SU-DHL-6 (cell line): Measurements from ENCODE around the gene DCLK3.

Experiments
- H2AFZ ChIP-seq: fragments of 200-600 bp; sonication (generic); 2 replicates; pipeline ENCODE4 v1.6.1; 2014; ENCODE audit warnings: low read depth, mild to moderate bottlenecking, moderate library complexity, mixed read lengths, antibody characterized with exemption, low read length; ENCODE audit not compliant: severe bottlenecking
- H3F3A ChIP-seq: fragments of 200-600 bp; shearing (Covaris generic); 2 replicates; pipeline ENCODE4 v1.6.0; 2016; ENCODE audit warnings: antibody characterized with exemption, mild to moderate bottlenecking; ENCODE audit not compliant: insufficient read depth
- H3K27ac ChIP-seq: fragments of 200-600 bp; sonication (generic); 2 replicates; pipeline ENCODE4 v1.5.1; 2016; ENCODE audit warnings: low read depth, mild to moderate bottlenecking, low read length, moderate library complexity, mixed read lengths
- H3K27me3 ChIP-seq: fragments of 200-600 bp; sonication (generic), shearing (Covaris generic); 2 replicates; pipeline ENCODE4 v1.6.0; 2014; ENCODE audit warnings: mild to moderate bottlenecking, low read length
- H3K36me3 ChIP-seq: fragments of 200-600 bp; sonication (generic); 2 replicates; pipeline ENCODE4 v1.6.1; 2014; ENCODE audit warnings: mild to moderate bottlenecking, low read length, mixed read lengths
- H3K4me2 ChIP-seq: fragments of 300-600, 200-600 bp; shearing (Covaris generic), sonication (generic); 2 replicates; pipeline ENCODE4 v1.6.0; 2014; ENCODE audit warnings: low read length, low read depth, mild to moderate bottlenecking; ENCODE audit not compliant: poor library complexity, severe bottlenecking
- H3K4me3 ChIP-seq: fragments of 200-600 bp; sonication (generic); 2 replicates; pipeline ENCODE4 v1.5.1; 2014; ENCODE audit warnings: antibody characterized with exemption, low read length, mild to moderate bottlenecking, mixed read lengths; ENCODE audit not compliant: insufficient read depth, poor library complexity, severe bottlenecking
- H3K79me2 ChIP-seq: fragments of 200-600 bp; sonication (generic); 2 replicates; pipeline ENCODE4 v1.6.1; 2014; ENCODE audit warnings: mild to moderate bottlenecking, low read length, moderate library complexity; ENCODE audit not compliant: insufficient read depth
- H3K9ac ChIP-seq: fragments of 200-600 bp; sonication (generic); 2 replicates; pipeline ENCODE4 v1.7.0; 2014; ENCODE audit warnings: mild to moderate bottlenecking, low read length
- H3K9me2 ChIP-seq: fragments of 200-600 bp; sonication (generic); replicated peaks from 2 replicates; pipeline ENCODE4 v1.6.1; 2014; ENCODE audit warnings: low read length; ENCODE audit not compliant: insufficient read depth
- H3K9me3 ChIP-seq: fragments of 200-600 bp; sonication (generic); 2 replicates; pipeline ENCODE4 v1.6.1; 2014; ENCODE audit warnings: low read length, mixed read lengths; ENCODE audit not compliant: insufficient read depth
- H4K20me1 ChIP-seq: fragments of 200-600 bp; sonication (generic); 2 replicates; pipeline ENCODE4 v1.6.1; 2014; ENCODE audit warnings: low read depth, mild to moderate bottlenecking, antibody characterized with exemption, low read length, moderate library complexity, mixed read lengths
- EZH2phosphoT487 ChIP-seq: fragments of 200-600 bp; sonication (generic), shearing (Covaris generic); conservative IDR thresholded peaks from 2 replicates; pipeline ENCODE4 v1.6.1; 2018; ENCODE audit warnings: mild to moderate bottlenecking, antibody characterized with exemption, low read length, moderate library complexity, mixed read lengths
- TF ChIP-seq, protein P1 (sequence below): fragments of 200-600 bp; sonication (generic); IDR thresholded peaks from one replicate; pipeline ENCODE4 v1.5.1; 2017; ENCODE audit warnings: antibody characterized with exemption, mild to moderate bottlenecking, low read length, moderate library complexity; ENCODE audit not compliant: insufficient read depth, poor library complexity, severe bottlenecking

The DCLK3 gene

DNA sequence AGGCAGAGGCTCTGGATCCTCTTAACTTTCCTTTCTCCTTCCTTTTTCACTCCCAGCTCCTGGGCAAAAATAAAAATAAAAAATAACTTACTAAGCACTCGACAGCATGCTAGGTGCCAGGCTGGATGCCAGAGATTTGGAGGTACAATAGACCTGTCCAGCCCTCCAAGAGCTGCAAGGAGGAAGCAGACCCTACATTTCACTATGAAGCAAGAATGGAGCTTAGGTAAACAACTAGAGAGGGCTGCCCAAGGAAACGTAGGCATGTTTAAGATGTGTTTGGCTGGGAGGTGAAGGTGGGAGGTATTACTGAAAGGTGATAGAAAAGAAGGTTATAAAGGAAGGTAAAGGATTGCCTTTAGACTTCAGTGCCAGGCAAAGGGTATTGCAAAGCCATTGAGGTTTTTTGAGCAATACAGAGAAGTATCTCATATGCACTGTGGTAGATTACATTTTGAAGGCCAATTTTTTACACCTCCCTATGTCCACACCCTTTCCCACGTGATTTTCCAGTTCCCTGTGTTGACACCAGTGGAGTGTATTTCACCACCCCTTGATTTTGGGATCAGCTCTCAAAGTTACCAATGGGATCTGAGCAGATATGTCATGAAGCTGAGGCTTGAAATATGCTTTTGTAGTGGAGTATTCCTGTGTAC is 69.1 kb downstream of the DCLK3 start:
- no peaks in the 10 kb centered on the region for H3K9me3 ChIP-seq
- no peaks in the 10 kb centered on the region for H3K36me3 ChIP-seq
- H2AFZ ChIP-seq, result no peak overlapping the region
- no peaks in the 10 kb centered on the region for H3K9me2 ChIP-seq
- no peaks in the 10 kb centered on the region for H3K27me3 ChIP-seq
- no peaks in the 10 kb centered on the region for H3F3A ChIP-seq
- H3K27ac ChIP-seq, result no peak overlapping the region
- no peaks in the 10 kb centered on the region for H4K20me1 ChIP-seq
- no peak overlapping the region for H3K4me2 ChIP-seq
- no peaks in the 10 kb centered on the region for H3K79me2 ChIP-seq
- TF ChIP-seq, protein P1, sequence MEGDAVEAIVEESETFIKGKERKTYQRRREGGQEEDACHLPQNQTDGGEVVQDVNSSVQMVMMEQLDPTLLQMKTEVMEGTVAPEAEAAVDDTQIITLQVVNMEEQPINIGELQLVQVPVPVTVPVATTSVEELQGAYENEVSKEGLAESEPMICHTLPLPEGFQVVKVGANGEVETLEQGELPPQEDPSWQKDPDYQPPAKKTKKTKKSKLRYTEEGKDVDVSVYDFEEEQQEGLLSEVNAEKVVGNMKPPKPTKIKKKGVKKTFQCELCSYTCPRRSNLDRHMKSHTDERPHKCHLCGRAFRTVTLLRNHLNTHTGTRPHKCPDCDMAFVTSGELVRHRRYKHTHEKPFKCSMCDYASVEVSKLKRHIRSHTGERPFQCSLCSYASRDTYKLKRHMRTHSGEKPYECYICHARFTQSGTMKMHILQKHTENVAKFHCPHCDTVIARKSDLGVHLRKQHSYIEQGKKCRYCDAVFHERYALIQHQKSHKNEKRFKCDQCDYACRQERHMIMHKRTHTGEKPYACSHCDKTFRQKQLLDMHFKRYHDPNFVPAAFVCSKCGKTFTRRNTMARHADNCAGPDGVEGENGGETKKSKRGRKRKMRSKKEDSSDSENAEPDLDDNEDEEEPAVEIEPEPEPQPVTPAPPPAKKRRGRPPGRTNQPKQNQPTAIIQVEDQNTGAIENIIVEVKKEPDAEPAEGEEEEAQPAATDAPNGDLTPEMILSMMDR, result no peak
- TF ChIP-seq EZH2phosphoT487, result no peak
- H3K9ac ChIP-seq, result no peak overlapping the region
- H3K4me3 ChIP-seq, result no peak overlapping the region

- no peaks in the 10 kb centered on the region for H3K36me3 ChIP-seq
- H4K20me1 ChIP-seq, result no peaks in the 10 kb centered on the region
- no peak overlapping the region for H2AFZ ChIP-seq
- TF ChIP-seq, protein P1, result no peak
- no peak for TF ChIP-seq EZH2phosphoT487
- no peaks in the 10 kb centered on the region for H3K79me2 ChIP-seq
- H3K9ac ChIP-seq, result no peak overlapping the region
- no peak overlapping the region for H3K4me3 ChIP-seq
- H3K9me3 ChIP-seq, result no peaks in the 10 kb centered on the region
- no peak overlapping the region for H3K27ac ChIP-seq
- no peaks in the 10 kb centered on the region for H3F3A ChIP-seq
- H3K9me2 ChIP-seq, result no peaks in the 10 kb centered on the region
- no peak overlapping the region for H3K4me2 ChIP-seq
- H3K27me3 ChIP-seq, result no peaks in the 10 kb centered on the region
Observed at GRCh38 chr3:36693670-36694069, 70.7 kb downstream of the DCLK3 start.

GRCh38 chr3:36689560-36689959 is 74.8 kb downstream of the DCLK3 start:
- H3K4me3 ChIP-seq, result no peak overlapping the region
- H4K20me1 ChIP-seq, result no peaks in the 10 kb centered on the region
- H3K79me2 ChIP-seq, result no peaks in the 10 kb centered on the region
- no peak overlapping the region for H3K27ac ChIP-seq
- TF ChIP-seq, protein P1, result no peak
- TF ChIP-seq EZH2phosphoT487, result no peak
- H3K9me2 ChIP-seq, result no peaks in the 10 kb centered on the region
- H3F3A ChIP-seq, result no peaks in the 10 kb centered on the region
- no peak overlapping the region for H2AFZ ChIP-seq
- H3K9me3 ChIP-seq, result no peaks in the 10 kb centered on the region
- no peak overlapping the region for H3K4me2 ChIP-seq
- no peaks in the 10 kb centered on the region for H3K27me3 ChIP-seq
- no peak overlapping the region for H3K9ac ChIP-seq
- H3K36me3 ChIP-seq, result no peaks in the 10 kb centered on the region
